ENCODE results near the gene ATG7. TPM values are rescaled to one million over a fixed set of nuclear protein-coding genes. Genes with fewer than 3 reads are reported as not detected.

ATG7 gene
- polyA plus RNA-seq, 1 donor (not counting 4 experiments of a cell fraction or from before 2014, with no cell fraction given), result 27.9 TPM

- no peaks in the 10 kb centered on the region for H3K9me3 ChIP-seq (ENCODE audit: control insufficient read depth, low read depth, low read length)
- H3K79me2 ChIP-seq (ENCODE audit: control insufficient read depth, insufficient read depth, low read length), result no peaks in the 10 kb centered on the region
- H2AFZ ChIP-seq (ENCODE audit: control insufficient read depth, low read length), result no peak overlapping the region
- H3K27ac ChIP-seq (ENCODE audit: control insufficient read depth, insufficient read depth, low read length), result no peak overlapping the region
- H3K4me1 ChIP-seq (ENCODE audit: control insufficient read depth, extremely low read depth, insufficient read depth, low read length), result no peaks in the 10 kb centered on the region
- dilution Hi-C loops (cut with MboI; ENCODE audit: extremely low pct_ligation_motif_present, low sequenced_read_pairs), result no loop called here
- no peaks in the 10 kb centered on the region for H4K20me1 ChIP-seq (ENCODE audit: control insufficient read depth, extremely low read depth, insufficient read depth, low read length)
- no peaks in the 10 kb centered on the region for H3K36me3 ChIP-seq (ENCODE audit: control insufficient read depth in 2 of 2, extremely low read depth in 1 of 2, insufficient read depth in 2 of 2, low read length in 2 of 2)
- no peak overlapping the region for H3K9ac ChIP-seq (ENCODE audit: control insufficient read depth, extremely low read depth, insufficient read depth, low read length)
- no peak overlapping the region for H3K4me3 ChIP-seq (ENCODE audit: control insufficient read depth in 2 of 3, extremely low read depth in 1 of 3, insufficient read depth in 2 of 3, low read depth in 1 of 3, low read length in 3 of 3)
- no peaks in the 10 kb centered on the region for H3K27me3 ChIP-seq (ENCODE audit: control insufficient read depth, extremely low read depth, insufficient read depth, low read length)
- no peaks in the 10 kb centered on the region for H3K9me1 ChIP-seq (ENCODE audit: control insufficient read depth, extremely low read depth, insufficient read depth, low read length)
- no peak for FAIRE-seq
- no peak overlapping the region for H3K4me2 ChIP-seq (ENCODE audit: control insufficient read depth, extremely low read depth, insufficient read depth, low read depth, low read length)
- TF ChIP-seq CTCF (optimal IDR thresholded peaks at IDR 0.05 in 1 of 3, IDR thresholded peaks at IDR 0.05 in 1 of 3, conservative IDR thresholded peaks at IDR 0.05 in 1 of 3; ENCODE audit: extremely low read depth in 1 of 3, insufficient read depth in 2 of 3, low read length in 3 of 3), result no peak
- TF ChIP-seq EZH2 (IDR thresholded peaks at IDR 0.05; ENCODE audit: low read length), result no peak
- no peak for DNase-seq (ENCODE audit: low read depth, low spot score)
These were observed 159.1 kb downstream of the ATG7 start for GRCh38 chr3:11431319-11431718.

GRCh38 chr3:11434017-11434526 is 161.9 kb downstream of the ATG7 start:
- H3K9me3 ChIP-seq (ENCODE audit: control insufficient read depth, low read depth, low read length), result no peaks in the 10 kb centered on the region
- no peak overlapping the region for H3K4me3 ChIP-seq (ENCODE audit: control insufficient read depth in 2 of 3, extremely low read depth in 1 of 3, insufficient read depth in 2 of 3, low read depth in 1 of 3, low read length in 3 of 3)
- H3K4me1 ChIP-seq (ENCODE audit: control insufficient read depth, extremely low read depth, insufficient read depth, low read length), result no peaks in the 10 kb centered on the region
- TF ChIP-seq CTCF (optimal IDR thresholded peaks at IDR 0.05 in 1 of 3, IDR thresholded peaks at IDR 0.05 in 1 of 3, conservative IDR thresholded peaks at IDR 0.05 in 1 of 3; ENCODE audit: extremely low read depth in 1 of 3, insufficient read depth in 2 of 3, low read length in 3 of 3) (no peak), EZH2 (IDR thresholded peaks at IDR 0.05; ENCODE audit: low read length) (no peak)
- no peak for FAIRE-seq
- no peaks in the 10 kb centered on the region for H3K36me3 ChIP-seq (ENCODE audit: control insufficient read depth in 2 of 2, extremely low read depth in 1 of 2, insufficient read depth in 2 of 2, low read length in 2 of 2)
- H3K27me3 ChIP-seq (ENCODE audit: control insufficient read depth, extremely low read depth, insufficient read depth, low read length), result no peaks in the 10 kb centered on the region
- no peaks in the 10 kb centered on the region for H3K9me1 ChIP-seq (ENCODE audit: control insufficient read depth, extremely low read depth, insufficient read depth, low read length)
- H3K27ac ChIP-seq (ENCODE audit: control insufficient read depth, insufficient read depth, low read length), result no peak overlapping the region
- H4K20me1 ChIP-seq (ENCODE audit: control insufficient read depth, extremely low read depth, insufficient read depth, low read length), result no peaks in the 10 kb centered on the region
- H3K4me2 ChIP-seq (ENCODE audit: control insufficient read depth, extremely low read depth, insufficient read depth, low read depth, low read length), result no peak overlapping the region
- DNase-seq (ENCODE audit: low read depth, low spot score), result no peak
- dilution Hi-C loops (cut with MboI; ENCODE audit: extremely low pct_ligation_motif_present, low sequenced_read_pairs), result no loop called here
- H3K9ac ChIP-seq (ENCODE audit: control insufficient read depth, extremely low read depth, insufficient read depth, low read length), result no peak overlapping the region
- no peak overlapping the region for H2AFZ ChIP-seq (ENCODE audit: control insufficient read depth, low read length)
- H3K79me2 ChIP-seq (ENCODE audit: control insufficient read depth, insufficient read depth, low read length), result no peaks in the 10 kb centered on the region

Measured in keratinocyte (primary cell).